Muscle of arm (tissue), 12 donors: Measurements from ENCODE around the gene NECAB2. TPM values are rescaled to one million over a fixed set of nuclear protein-coding genes. Genes with fewer than 3 reads are reported as not detected.

Experiments
- DNase-seq: peaks from one replicate; pipeline ENCODE4 v3.0.0-alpha.2; 2013
- polyA plus RNA-seq, 12 donors: library from polyadenylated mRNA; unstranded; fragments of 120-200 nt; gene quantifications; one replicate each; pipeline ENCODE4 v1.2.1, GENCODE V29; 2013; ENCODE audit not compliant: insufficient read length in 12 of 12

NECAB2 gene
- polyA plus RNA-seq, 12 donors: 0.27 to 1.4 (median 0.51) TPM; not detected in 3

GRCh38 chr16:84042308-84042878, 74.3 kb downstream of the NECAB2 start, which contains the start of gene SLC38A8:
TSS of gene SLC38A8 (minus strand) at chr16:84042795. CDS start at chr16:84042157, 638 bp downstream.
- DNase-seq: no peak

- DNase-seq: no peak
Observed at GRCh38 chr16:84042879-84043485, 74.9 kb downstream of the NECAB2 start.

GRCh38 chr16:84043486-84044117, 75.6 kb downstream of the NECAB2 start:
- no peak for DNase-seq

DNA sequence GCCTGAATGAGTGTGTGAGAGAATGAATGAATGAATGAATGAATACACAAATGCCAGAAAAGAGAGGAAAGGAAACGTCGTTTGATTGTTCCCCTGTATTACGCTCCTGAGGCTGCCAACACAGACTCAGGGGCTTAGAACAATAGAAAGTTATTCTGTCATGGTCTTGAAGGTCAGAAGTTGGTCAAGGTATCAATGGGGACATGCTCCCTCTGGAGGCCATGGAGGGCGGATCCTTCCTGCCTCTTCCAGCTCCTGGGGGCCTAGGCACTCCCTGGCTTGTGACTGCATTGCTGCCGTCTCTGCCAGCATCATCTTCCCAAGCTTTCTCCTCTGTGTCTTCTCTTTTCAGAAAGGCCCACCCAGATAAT, 76.1 kb downstream of the NECAB2 start:
- no peak for DNase-seq

DNA sequence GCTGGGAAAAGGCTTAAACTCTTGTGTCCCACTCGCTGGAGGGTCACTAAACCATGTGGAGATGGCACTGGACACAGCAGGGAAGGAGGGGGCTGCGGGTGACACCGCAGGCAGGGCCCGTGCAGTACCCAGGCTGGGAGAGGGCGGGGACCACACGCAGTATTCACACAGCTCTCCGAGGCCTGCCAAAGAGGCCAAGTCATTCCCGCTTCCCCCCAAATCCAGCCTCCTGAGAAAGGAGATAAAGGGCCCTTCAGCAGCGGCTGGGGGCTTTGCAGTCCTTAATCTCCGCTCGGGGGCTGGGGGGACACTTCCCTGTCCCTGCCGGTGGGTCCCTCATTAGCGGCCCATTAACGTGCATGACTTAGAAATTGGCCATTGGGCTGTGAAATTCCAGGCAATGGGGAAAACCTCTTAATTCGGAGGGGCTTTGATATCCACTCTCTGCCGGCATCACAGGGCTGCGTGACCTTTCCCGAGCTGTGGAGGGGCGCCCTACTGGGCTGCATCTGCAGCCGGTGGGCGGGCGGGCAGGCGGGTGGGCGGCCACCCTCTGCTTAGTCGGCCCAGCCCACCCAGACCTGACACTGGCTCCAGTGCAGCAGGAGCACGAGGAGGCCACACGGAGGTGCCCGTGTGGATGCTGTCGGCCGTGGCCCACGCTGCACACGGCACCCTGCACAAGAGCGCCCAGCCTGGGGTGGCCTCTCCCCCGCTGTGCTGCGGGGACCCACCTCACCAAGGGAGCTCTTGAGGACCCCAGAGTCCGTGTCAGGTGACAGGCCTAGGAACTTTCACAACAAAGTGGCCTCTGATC, 77.2 kb downstream of the NECAB2 start:
- no peak for DNase-seq

GRCh38 chr16:84045818-84046470, 77.9 kb downstream of the NECAB2 start:
- DNase-seq: no peak

- DNase-seq: no peak
Observed at GRCh38 chr16:84047206-84047605, 79.2 kb downstream of the NECAB2 start.

DNA sequence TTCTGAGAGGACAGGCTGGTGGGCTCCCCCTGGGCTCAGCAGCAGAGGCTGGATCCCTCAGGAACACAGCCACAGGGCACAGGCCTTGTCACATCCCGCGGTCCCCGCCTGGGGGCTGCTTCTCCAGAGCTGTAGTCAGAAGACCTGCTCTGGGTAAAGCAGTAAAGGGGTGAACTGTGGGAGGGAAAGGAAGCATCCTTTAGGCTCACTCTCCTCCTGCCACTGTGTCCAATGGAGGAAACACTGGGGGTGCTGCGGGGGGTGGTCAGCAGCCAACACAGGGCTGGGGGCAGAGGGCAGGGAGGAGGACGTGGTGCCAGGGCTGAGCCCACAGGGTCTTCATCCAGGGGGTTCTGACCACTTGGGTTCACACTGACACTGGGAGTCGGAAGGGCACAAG, 79.6 kb downstream of the NECAB2 start:
- no peak for DNase-seq

DNA sequence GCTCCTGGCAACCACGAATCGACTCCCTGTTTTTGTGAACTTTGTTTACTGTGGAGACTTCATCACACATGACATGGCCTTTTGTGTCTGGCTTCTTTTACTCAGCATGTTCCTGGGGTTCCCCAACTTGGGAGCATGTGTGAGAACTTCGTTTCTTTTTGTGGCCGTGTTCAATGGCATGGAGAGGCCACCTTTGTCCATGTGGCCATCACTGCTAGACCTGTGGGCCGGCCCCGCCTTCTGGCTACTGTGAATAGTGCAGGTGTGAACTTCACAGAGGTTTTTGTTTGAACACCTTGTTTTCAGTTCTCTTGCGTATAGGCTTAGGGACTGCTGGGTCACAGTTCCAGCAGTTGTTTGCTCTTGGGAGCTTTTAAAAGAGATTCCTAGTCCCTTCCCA, 80.2 kb downstream of the NECAB2 start:
- no peak for DNase-seq

- DNase-seq: no peak
Observed at GRCh38 chr16:84048871-84049270, 80.8 kb downstream of the NECAB2 start.

- no peak for DNase-seq
Observed at GRCh38 chr16:84049403-84050060, 81.5 kb downstream of the NECAB2 start.

GRCh38 chr16:84050316-84050715, 82.3 kb downstream of the NECAB2 start:
- DNase-seq: no peak

- no peak for DNase-seq
Observed at GRCh38 chr16:84052071-84052622, 84.1 kb downstream of the NECAB2 start.

Other genes with a start within 250 kb of the NECAB2 start
- 100 to 1,000 TPM in 11 of 12 donors, not detected in 1; 101 to 149 (median 124) TPM for gene HSBP1, start 160.3 kb upstream of the NECAB2 start, polyA plus RNA-seq
- gene MLYCD, start 69.1 kb upstream of the NECAB2 start, polyA plus RNA-seq: 1 to 10 TPM in 11 of 12 donors, not detected in 1; 2.7 to 8.5 (median 3.7) TPM
- gene OSGIN1, start 15.0 kb upstream of the NECAB2 start, polyA plus RNA-seq: 1 to 10 TPM in 1 of 12 donors, under 1 TPM in 9, not detected in 2; 0.12 to 1.1 (median 0.38) TPM
- not detected for gene SLC38A8, start 74.6 kb downstream of the NECAB2 start, polyA plus RNA-seq
- 10 to 100 TPM in 11 of 12 donors, not detected in 1; 60.7 to 92.3 (median 69.3) TPM for gene MBTPS1, start 148.7 kb downstream of the NECAB2 start, polyA plus RNA-seq
- 10 to 100 TPM in 11 of 12 donors, not detected in 1; 14.2 to 21.3 (median 19.5) TPM for gene HSDL1, start 176.9 kb downstream of the NECAB2 start, polyA plus RNA-seq
- under 1 TPM in 10 of 12 donors, not detected in 2; 0.13 to 0.70 (median 0.33) TPM for gene DNAAF1, start 177.1 kb downstream of the NECAB2 start, polyA plus RNA-seq
- 10 to 100 TPM in 11 of 12 donors, not detected in 1; 18.2 to 43.1 (median 25.1) TPM for gene TAF1C, start 218.8 kb downstream of the NECAB2 start, polyA plus RNA-seq
- 1 to 10 TPM in 4 of 12 donors, under 1 TPM in 5, not detected in 3; 0.37 to 2.4 (median 0.88) TPM for gene ADAD2, start 222.9 kb downstream of the NECAB2 start, polyA plus RNA-seq